PC-9 (cell line): Measurements from ENCODE around the gene COLEC11. TPM values are rescaled to one million over a fixed set of nuclear protein-coding genes. Genes with fewer than 3 reads are reported as not detected.

Experiments
- BruUV-seq: library from RNA; stranded (reverse); fragments of 400-500 nt; replicated peaks from 2 replicates; lab custom pipeline; 2021; lab: Mats Ljungman, UMichigan
- CTCF ChIA-PET: fragments of 300-600 bp; sonication (Branson Sonifier 250); formaldehyde crosslinking; loops from one replicate; lab custom pipeline; 2022; ENCODE audit warnings: antibody characterized with exemption; lab: Charles Lee
- POLR2A ChIA-PET: fragments of 300-600 bp; sonication (Branson Sonifier 250); formaldehyde crosslinking; loops from one replicate; lab custom pipeline; 2022; ENCODE audit warnings: antibody characterized with exemption; ENCODE audit not compliant: unreplicated experiment; lab: Charles Lee
- DNase-seq, 2 experiments: peaks; one replicate each; pipeline versions ENCODE4 v3.0.0 to v3.0.0-alpha.2; 2015 to 2022; ENCODE audit warnings: mixed read lengths in 1 of 2
- H2AFZ ChIP-seq: fragments of 200-600 bp; sonication (generic); 2 replicates; pipeline ENCODE4 v1.8.1; 2017; ENCODE audit warnings: antibody characterized with exemption
- H3F3A ChIP-seq: fragments of 200-600 bp; sonication (generic); 2 replicates; pipeline ENCODE4 v1.8.1; 2017; ENCODE audit warnings: antibody characterized with exemption, mild to moderate bottlenecking, low read depth; ENCODE audit not compliant: insufficient read depth
- H3K27ac ChIP-seq: fragments of 200-600 bp; sonication (generic); 2 replicates; pipeline ENCODE4 v1.6.1; 2016; ENCODE audit warnings: mixed run types
- H3K27me3 ChIP-seq: fragments of 200-600 bp; sonication (generic); 2 replicates; pipeline ENCODE4 v1.6.1; 2016; ENCODE audit warnings: low read depth, mixed run types; ENCODE audit not compliant: insufficient read depth
- H3K36me3 ChIP-seq: fragments of 200-600 bp; sonication (generic); 2 replicates; pipeline ENCODE4 v1.6.1; 2016; ENCODE audit warnings: low read depth, mixed run types
- H3K4me1 ChIP-seq: fragments of 200-600 bp; sonication (generic); replicated peaks from 2 replicates; pipeline ENCODE4 v1.6.1; 2016; ENCODE audit warnings: mixed run types; ENCODE audit not compliant: insufficient read depth
- H3K4me2 ChIP-seq: fragments of 200-600 bp; sonication (generic); 2 replicates; pipeline ENCODE4 v1.6.1; 2017; ENCODE audit warnings: mixed run types
- H3K4me3 ChIP-seq: fragments of 200-600 bp; sonication (generic); 2 replicates; pipeline ENCODE4 v1.6.1; 2016; ENCODE audit warnings: mixed run types
- H3K79me2 ChIP-seq: fragments of 200-600 bp; sonication (generic); 2 replicates; pipeline ENCODE4 v1.6.1; 2017; ENCODE audit warnings: low read depth, mixed run types
- H3K9me2 ChIP-seq: fragments of 200-600 bp; sonication (generic); 2 replicates; pipeline ENCODE4 v1.8.1; 2017; ENCODE audit warnings: mild to moderate bottlenecking; ENCODE audit not compliant: insufficient read depth
- H3K9me3 ChIP-seq: fragments of 200-600 bp; sonication (generic); 2 replicates; pipeline ENCODE4 v1.8.1; 2016; ENCODE audit warnings: low read depth; ENCODE audit not compliant: insufficient read depth
- H4K20me1 ChIP-seq: fragments of 200-600 bp; sonication (generic); 2 replicates; pipeline ENCODE4 v1.8.1; 2017; ENCODE audit not compliant: insufficient read depth
- CTCF ChIP-seq: fragments of 200-600 bp; sonication (generic); conservative IDR thresholded peaks from 2 replicates; pipeline ENCODE4 v1.6.1; 2017; ENCODE audit warnings: mixed run types, antibody characterized with exemption, mild to moderate bottlenecking, moderate library complexity
- EZH2 ChIP-seq: fragments of 200-600 bp; sonication (generic); IDR thresholded peaks from 2 replicates; pipeline ENCODE4 v1.8.0; 2017; ENCODE audit warnings: antibody characterized with exemption, low read depth
- intact Hi-C: fragments of 100-400 bp; cut with micrococcal nuclease; formaldehyde crosslinking; loops from one replicate; pipeline ENCODE4 v1.10.0; 2022; ENCODE audit not compliant: unreplicated experiment
- total RNA-seq: library from RNA; stranded (reverse); gene quantifications from 2 replicates; pipeline ENCODE4 v1.2.3, GENCODE V29; 2021

Gene COLEC11
- total RNA-seq, 1 experiment from 2014 or later, result 2.4 TPM

DNA sequence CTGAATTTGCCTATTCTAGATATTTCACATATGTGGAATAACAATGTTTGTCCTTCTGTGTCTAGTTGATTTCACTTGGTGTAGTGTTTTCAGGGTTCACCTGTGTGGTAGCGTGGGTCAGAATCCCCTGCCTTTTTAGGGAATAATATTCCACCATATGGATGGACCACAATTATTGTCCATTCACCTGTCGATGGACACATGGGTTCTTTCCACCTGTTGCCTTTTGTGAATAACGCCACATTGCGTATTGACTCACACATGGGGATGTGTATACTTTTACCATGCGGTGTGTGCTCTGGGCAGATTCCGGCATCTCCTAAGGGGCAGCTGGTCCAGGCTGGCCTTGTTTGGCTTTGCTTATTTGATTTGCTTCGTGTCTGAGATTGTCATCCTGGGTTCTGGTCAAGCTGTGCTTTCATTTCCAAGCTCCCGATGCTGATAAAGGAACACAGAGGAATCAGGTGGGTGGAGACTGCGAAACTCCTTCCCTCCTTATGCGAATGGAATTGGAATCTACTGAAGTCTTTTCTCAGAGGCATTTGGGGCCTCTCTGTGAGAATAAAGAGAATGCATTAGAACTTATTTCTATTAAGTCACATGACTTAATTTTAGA lies 44.2 kb downstream of the COLEC11 start:
- BruUV-seq, result no TSS peak
- CTCF ChIA-PET, result no interaction called here

DNA sequence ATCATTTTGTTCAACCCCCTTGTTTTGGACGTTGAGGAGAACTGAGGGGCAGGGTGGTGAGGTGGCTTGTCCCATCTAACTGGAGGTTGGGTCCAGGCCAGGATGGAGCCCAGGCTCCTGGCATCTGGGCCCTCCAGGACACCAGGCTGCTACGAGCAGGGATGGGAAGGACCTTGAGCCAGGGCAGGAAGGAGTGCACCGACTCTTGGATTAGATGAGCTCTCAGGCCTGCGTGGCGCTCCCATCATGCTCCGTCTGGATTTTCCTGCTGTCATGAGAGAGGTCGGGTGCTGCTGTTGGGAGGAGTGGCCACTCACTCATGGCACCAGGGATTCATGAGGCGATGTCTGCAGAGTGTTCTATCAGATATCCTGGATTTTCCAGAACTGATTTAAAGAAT lies 44.7 kb downstream of the COLEC11 start:
- Histone ChIP-seq H3K36me3 (no peaks in the 10 kb centered on the region), H3K79me2 (no peaks in the 10 kb centered on the region), H3K27me3 (no peaks in the 10 kb centered on the region), H3K4me2 (no peak overlapping the region), H3K27ac (no peak overlapping the region), H2AFZ (no peak overlapping the region), H3K4me3 (no peak overlapping the region), H3K9me2 (no peaks in the 10 kb centered on the region), H3K4me1 (no peaks in the 10 kb centered on the region), H3K9me3 (no peaks in the 10 kb centered on the region), H4K20me1 (no peaks in the 10 kb centered on the region), H3F3A (no peaks in the 10 kb centered on the region)
- DNase-seq, result no peak
- intact Hi-C loops, result no loop called here
- BruUV-seq, result no TSS peak
- POLR2A ChIA-PET, result no interaction called here
- no peak for TF ChIP-seq EZH2
- TF ChIP-seq CTCF, result no peak
- CTCF ChIA-PET, result no interaction called here

More for the DNA sequence above, 44.2 kb downstream of the COLEC11 start:
- H3K9me2 ChIP-seq, result no peaks in the 10 kb centered on the region
- no peaks in the 10 kb centered on the region for H3K79me2 ChIP-seq
- H2AFZ ChIP-seq, result no peak overlapping the region
- DNase-seq, result no peak
- no peaks in the 10 kb centered on the region for H4K20me1 ChIP-seq
- no peaks in the 10 kb centered on the region for H3K27me3 ChIP-seq
- H3K27ac ChIP-seq, result no peak overlapping the region
- no peaks in the 10 kb centered on the region for H3K4me1 ChIP-seq
- H3K9me3 ChIP-seq, result no peaks in the 10 kb centered on the region
- H3K4me3 ChIP-seq, result no peak overlapping the region
- POLR2A ChIA-PET, result no interaction called here
- H3F3A ChIP-seq, result no peaks in the 10 kb centered on the region
- TF ChIP-seq EZH2, result no peak
- no peak for TF ChIP-seq CTCF
- intact Hi-C loops, result no loop called here
- no peak overlapping the region for H3K4me2 ChIP-seq
- no peaks in the 10 kb centered on the region for H3K36me3 ChIP-seq

DNA sequence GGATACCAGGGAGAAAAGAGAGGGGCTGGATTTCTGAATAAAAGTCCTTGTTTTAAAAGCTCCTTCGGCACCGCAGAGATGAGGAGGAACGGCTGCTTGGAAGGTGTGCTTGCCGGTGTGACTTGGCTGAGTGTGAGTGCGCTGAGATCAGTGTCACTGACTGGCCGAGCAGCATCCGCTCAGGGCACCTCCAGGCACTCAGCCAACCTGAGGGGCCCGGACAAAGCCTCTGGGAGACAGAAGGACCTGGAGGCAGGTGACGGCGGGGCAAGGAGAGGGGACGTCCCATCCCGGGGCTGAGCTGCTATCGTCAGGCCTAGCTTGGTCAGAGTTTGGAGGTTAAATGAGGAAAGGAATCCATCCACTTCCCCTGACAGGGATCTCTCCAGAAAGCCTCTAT lies 46.3 kb downstream of the COLEC11 start:
- no peak for DNase-seq
- Histone ChIP-seq H3K36me3 (no peaks in the 10 kb centered on the region), H3K4me2 (no peak overlapping the region), H3K4me3 (no peak overlapping the region), H3K9me2 (no peaks in the 10 kb centered on the region), H3K9me3 (no peaks in the 10 kb centered on the region), H3K27ac (no peak overlapping the region), H3K4me1 (no peaks in the 10 kb centered on the region), H3K79me2 (no peaks in the 10 kb centered on the region), H2AFZ (no peak overlapping the region), H4K20me1 (no peaks in the 10 kb centered on the region), H3K27me3 (no peaks in the 10 kb centered on the region), H3F3A (no peaks in the 10 kb centered on the region)
- no TSS peak for BruUV-seq
- TF ChIP-seq EZH2 (no peak), CTCF (no peak)
- intact Hi-C loops, result no loop called here
- ChIA-PET CTCF (no interaction called here), POLR2A (no interaction called here)
